Loucy (cell line): Measurements from ENCODE around the gene CFAP20DC.

ENCODE experiments used
- H2AFZ ChIP-seq: fragments of 200-600 bp; sonication (generic); 2 replicates; pipeline ENCODE4 v1.6.0; 2016; ENCODE audit warnings: antibody characterized with exemption, mild to moderate bottlenecking, low read length, moderate library complexity
- H3F3A ChIP-seq: fragments of 200-600 bp; 2 replicates; pipeline ENCODE4 v1.6.0; 2016; ENCODE audit warnings: antibody characterized with exemption, low read depth, mild to moderate bottlenecking
- H3K27me3 ChIP-seq: fragments of 200-600 bp; sonication (generic); 2 replicates; pipeline ENCODE4 v1.6.1; 2014; ENCODE audit warnings: low read length, mild to moderate bottlenecking; ENCODE audit not compliant: insufficient read depth, poor library complexity, severe bottlenecking
- H3K36me3 ChIP-seq: fragments of 200-600 bp; sonication (generic); 2 replicates; pipeline ENCODE4 v1.6.1; 2016; ENCODE audit warnings: low read length; ENCODE audit not compliant: insufficient read depth
- H3K4me1 ChIP-seq: fragments of 200-600 bp; sonication (generic); 2 replicates; pipeline ENCODE4 v1.5.1; 2014; ENCODE audit warnings: low read length, mild to moderate bottlenecking; ENCODE audit not compliant: insufficient read depth, poor library complexity, severe bottlenecking
- H3K4me2 ChIP-seq: fragments of 200-600 bp; sonication (generic); 2 replicates; pipeline ENCODE4 v1.6.0; 2014; ENCODE audit warnings: antibody characterized with exemption, low read length, low read depth, mild to moderate bottlenecking; ENCODE audit not compliant: poor library complexity, severe bottlenecking
- H3K4me3 ChIP-seq: fragments of 200-600 bp; sonication (generic); 2 replicates; pipeline ENCODE4 v1.5.1; 2014; ENCODE audit warnings: low read length, mild to moderate bottlenecking, mixed read lengths; ENCODE audit not compliant: poor library complexity, severe bottlenecking
- H3K79me2 ChIP-seq: fragments of 200-600 bp; sonication (generic); 2 replicates; pipeline ENCODE4 v1.6.1; 2014; ENCODE audit warnings: low read length; ENCODE audit not compliant: insufficient read depth
- H3K9ac ChIP-seq: fragments of 200-600 bp; sonication (generic); 2 replicates; pipeline ENCODE4 v1.6.0; 2014; ENCODE audit warnings: mild to moderate bottlenecking, low read depth, low read length, moderate library complexity; ENCODE audit not compliant: poor library complexity, severe bottlenecking
- H3K9me2 ChIP-seq: fragments of 200-600 bp; sonication (generic); replicated peaks from 2 replicates; pipeline ENCODE4 v1.6.1; 2016; ENCODE audit warnings: low read depth, low read length, mixed read lengths
- H3K9me3 ChIP-seq: fragments of 200-600 bp; sonication (generic); 2 replicates; pipeline ENCODE4 v1.6.1; 2014; ENCODE audit warnings: mild to moderate bottlenecking, antibody characterized with exemption, low read length, low read depth; ENCODE audit not compliant: insufficient read depth
- H4K20me1 ChIP-seq: fragments of 200-600 bp; sonication (generic); 2 replicates; pipeline ENCODE4 v1.6.0; 2014; ENCODE audit warnings: antibody characterized with exemption, low read length, mild to moderate bottlenecking; ENCODE audit not compliant: insufficient read depth, poor library complexity, severe bottlenecking
- CTCF ChIP-seq: fragments of 200-600 bp; sonication (generic); conservative IDR thresholded peaks from 2 replicates; pipeline ENCODE4 v1.5.1; 2014; ENCODE audit warnings: mild to moderate bottlenecking, antibody characterized with exemption, low read length
- EZH2phosphoT487 ChIP-seq: fragments of 200-600 bp; IDR thresholded peaks from 2 replicates; pipeline ENCODE4 v1.6.1; 2018; ENCODE audit warnings: antibody characterized with exemption, mild to moderate bottlenecking, moderate library complexity, borderline replicate concordance

Gene CFAP20DC

GRCh38 chr3:59064728-59065127 lies 14.9 kb upstream of the CFAP20DC start:
- no peak overlapping the region for H3K9ac ChIP-seq
- no peaks in the 10 kb centered on the region for H3K9me3 ChIP-seq
- H3K9me2 ChIP-seq, result no peaks in the 10 kb centered on the region
- H4K20me1 ChIP-seq, result no peaks in the 10 kb centered on the region
- H3K4me2 ChIP-seq, result no peak overlapping the region
- no peak overlapping the region for H3K4me3 ChIP-seq
- H3K27me3 ChIP-seq, result no peaks in the 10 kb centered on the region
- no peaks in the 10 kb centered on the region for H3K79me2 ChIP-seq
- H2AFZ ChIP-seq, result no peak overlapping the region
- peaks cover 4% of the 10 kb centered on the region for H3K4me1 ChIP-seq
- no peaks in the 10 kb centered on the region for H3F3A ChIP-seq
- no peak for TF ChIP-seq CTCF
- TF ChIP-seq EZH2phosphoT487, result no peak
- H3K36me3 ChIP-seq, result no peaks in the 10 kb centered on the region

GRCh38 chr3:59064276-59064675 lies 14.5 kb upstream of the CFAP20DC start:
- Histone ChIP-seq H3F3A (no peaks in the 10 kb centered on the region), H3K9ac (no peak overlapping the region), H3K79me2 (no peaks in the 10 kb centered on the region), H3K9me3 (no peaks in the 10 kb centered on the region), H4K20me1 (no peaks in the 10 kb centered on the region), H2AFZ (no peak overlapping the region), H3K9me2 (no peaks in the 10 kb centered on the region), H3K4me1 (no peaks in the 10 kb centered on the region), H3K4me3 (no peak overlapping the region), H3K36me3 (no peaks in the 10 kb centered on the region), H3K4me2 (no peak overlapping the region), H3K27me3 (no peaks in the 10 kb centered on the region)
- TF ChIP-seq EZH2phosphoT487 (no peak), CTCF (peak; percentile 62)

- no peaks in the 10 kb centered on the region for H3F3A ChIP-seq
- no peak overlapping the region for H3K9ac ChIP-seq
- no peaks in the 10 kb centered on the region for H3K9me3 ChIP-seq
- H3K79me2 ChIP-seq, result no peaks in the 10 kb centered on the region
- H3K4me2 ChIP-seq, result no peak overlapping the region
- no peaks in the 10 kb centered on the region for H3K27me3 ChIP-seq
- no peak for TF ChIP-seq CTCF
- TF ChIP-seq EZH2phosphoT487, result no peak
- H3K9me2 ChIP-seq, result no peaks in the 10 kb centered on the region
- no peaks in the 10 kb centered on the region for H3K4me1 ChIP-seq
- H4K20me1 ChIP-seq, result no peaks in the 10 kb centered on the region
- H3K4me3 ChIP-seq, result no peak overlapping the region
- no peaks in the 10 kb centered on the region for H3K36me3 ChIP-seq
- H2AFZ ChIP-seq, result no peak overlapping the region
These were observed 6.9 kb upstream of the CFAP20DC start for GRCh38 chr3:59056706-59057105.
